ENCODE data around the gene PDE11A. TPM values are rescaled to one million over a fixed set of nuclear protein-coding genes. Genes with fewer than 3 reads are reported as not detected.

The PDE11A gene
- total and polyA plus RNA-seq, 2 of the 13 experiments (the other 11 are each of a cell fraction or from before 2014, with no cell fraction given) = 1.2 to 1.7 TPM

- no TSS peak for BruUV-seq (replicated peaks)
- in situ Hi-C loops (cut with HindIII; ENCODE audit: extremely low pct_ligation_motif_present, low pct_unique_long_range_greater_than_20kb) = loop anchor here (10.0 kb wide), 1 partner anchor 302 kb away; no protein-coding TSS in a partner anchor
- TF ChIP-seq ZNF598 (CRISPR knock-in tag; IDR thresholded peaks at IDR 0.05; ENCODE audit: borderline replicate concordance) = peak; percentile 99
- peak; percentile 91; the same call in 1 of the 2 replicates for TF ChIP-seq YEATS4 (CRISPR knock-in tag; IDR thresholded peaks at IDR 0.05; ENCODE audit: borderline replicate concordance)
- TF ChIP-seq TMF1 (CRISPR knock-in tag; IDR thresholded peaks at IDR 0.05; ENCODE audit: low read depth) = peak; percentile 86; the same call in 1 of the 2 replicates
- 0 out of 2 replicates have a peak, but pooled peaks have one; percentile 52 for TF ChIP-seq ZIK1 (CRISPR knock-in tag; IDR thresholded peaks at IDR 0.05; ENCODE audit: borderline replicate concordance, low read depth)
- peak; percentile 99 for TF ChIP-seq HNF1B (CRISPR knock-in tag; IDR thresholded peaks at IDR 0.05)
- TF ChIP-seq ZNF850 (CRISPR knock-in tag; conservative IDR thresholded peaks at IDR 0.05) = no peak
- TF ChIP-seq PRDM4 (CRISPR knock-in tag; IDR thresholded peaks at IDR 0.05; ENCODE audit: borderline replicate concordance) = no peak
- TF ChIP-seq ZBTB34 (CRISPR knock-in tag; IDR thresholded peaks at IDR 0.05) = peak; percentile 94; the same call in 1 of the 2 replicates
- 0 out of 2 replicates have a peak, but pooled peaks have one; percentile 20 for TF ChIP-seq SRF (IDR thresholded peaks at IDR 0.05; ENCODE audit: low read depth, low read length)
- peak; percentile 71 for TF ChIP-seq RBM22 (optimal IDR thresholded peaks at IDR 0.05; ENCODE audit: low read length)
- TF ChIP-seq ZNF101 (CRISPR knock-in tag; IDR thresholded peaks at IDR 0.05; ENCODE audit: borderline replicate concordance, low read depth) = no peak
- TF ChIP-seq TARDBP (CRISPR knock-in tag; IDR thresholded peaks at IDR 0.05) = peak; percentile 99
- TF ChIP-seq PBX3 (CRISPR knock-in tag; IDR thresholded peaks at IDR 0.05; ENCODE audit: borderline replicate concordance) = no peak
These were observed 39.9 kb upstream of the PDE11A start, which contains the start of gene RBM45 for GRCh38 chr2:178112202-178113152. RBM45 (plus strand) TSS chr2:178112437; CDS start chr2:178112547, 110 bp downstream.

More at GRCh38 chr2:178112202-178113152, 39.9 kb upstream of the PDE11A start, which contains the start of gene RBM45:
- Histone ChIP-seq H2AFZ (ENCODE audit: low read length) (peak within 1 kb of the TSS; percentile 82), H3K4me3 (replicated peaks in 1 of 3; ENCODE audit: insufficient read depth in 1 of 3, low read depth in 2 of 3, low read length in 3 of 3) (peak within 1 kb of the TSS; percentile 65 to 95 (median 87)), H3K9me3 (ENCODE audit: low read length) (no peaks in the 10 kb centered on the region), H3K79me2 (ENCODE audit: insufficient read depth, low read length) (no peaks in the 10 kb centered on the region), H3K27ac (ENCODE audit: extremely low read length, insufficient read depth, low read length) (peak within 1 kb of the TSS; percentile 68), H3K27me3 (ENCODE audit: control insufficient read depth in 1 of 2, insufficient read depth in 2 of 2, low read length in 2 of 2) (no peaks in the 10 kb centered on the region), H3K36me3 (replicated peaks in 1 of 2; ENCODE audit: control insufficient read depth in 1 of 2, insufficient read depth in 2 of 2, low read length in 2 of 2) (no peaks in the 10 kb centered on the region), H3K4me1 (ENCODE audit: insufficient read depth, low read length) (peaks cover 15% of the 10 kb centered on the region), H3K4me2 (ENCODE audit: low read depth, low read length) (peak within 1 kb of the TSS; percentile 79), H4K20me1 (ENCODE audit: insufficient read depth, low read length) (no peaks in the 10 kb centered on the region), H3K9ac (ENCODE audit: insufficient read depth, low read depth, low read length) (peak within 1 kb of the TSS; percentile 76)
- ChIA-PET POLR2A (interaction anchor here (0.9 to 2.1 kb wide), 5 partner anchors 23 to 339 kb away, joined by 3 to 10 read pairs (median 3); partner anchors contain the start of genes PDE11A, PJVK and PRKRA), CTCF (ENCODE audit: low intra/inter-chr PET ratio, low total read pairs) (interaction anchor here (1.2 to 1.8 kb wide), 2 partner anchors 168 to 303 kb away, joined by 6 read pairs; no protein-coding TSS in a partner anchor)
- DNase-seq (ENCODE audit: low spot score) (peak; percentile 92), ATAC-seq (peak; percentile 98), FAIRE-seq (peak; percentile 83)
- intact Hi-C loops (cut with micrococcal nuclease; ENCODE audit: unreplicated experiment) = loop anchor here (1.0 to 5.0 kb wide), 6 partner anchors 40 to 302 kb away; partner anchors contain the start of genes OSBPL6 and PDE11A
- under 1% methylated on average over 32 of the region's 60 CpGs for WGBS (ENCODE audit: low lambda C conversion rate)
